HG02798 (cell line): Measurements from ENCODE around the gene FBXL2.

Experiments
- ATAC-seq: cut with Tn5 transposase; IDR thresholded peaks from one replicate; pipeline ENCODE4 v1.9.1; 2021; ENCODE audit warnings: mild to moderate bottlenecking; ENCODE audit not compliant: unreplicated experiment, poor library complexity

The FBXL2 gene, protein sequence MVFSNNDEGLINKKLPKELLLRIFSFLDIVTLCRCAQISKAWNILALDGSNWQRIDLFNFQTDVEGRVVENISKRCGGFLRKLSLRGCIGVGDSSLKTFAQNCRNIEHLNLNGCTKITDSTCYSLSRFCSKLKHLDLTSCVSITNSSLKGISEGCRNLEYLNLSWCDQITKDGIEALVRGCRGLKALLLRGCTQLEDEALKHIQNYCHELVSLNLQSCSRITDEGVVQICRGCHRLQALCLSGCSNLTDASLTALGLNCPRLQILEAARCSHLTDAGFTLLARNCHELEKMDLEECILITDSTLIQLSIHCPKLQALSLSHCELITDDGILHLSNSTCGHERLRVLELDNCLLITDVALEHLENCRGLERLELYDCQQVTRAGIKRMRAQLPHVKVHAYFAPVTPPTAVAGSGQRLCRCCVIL

DNA sequence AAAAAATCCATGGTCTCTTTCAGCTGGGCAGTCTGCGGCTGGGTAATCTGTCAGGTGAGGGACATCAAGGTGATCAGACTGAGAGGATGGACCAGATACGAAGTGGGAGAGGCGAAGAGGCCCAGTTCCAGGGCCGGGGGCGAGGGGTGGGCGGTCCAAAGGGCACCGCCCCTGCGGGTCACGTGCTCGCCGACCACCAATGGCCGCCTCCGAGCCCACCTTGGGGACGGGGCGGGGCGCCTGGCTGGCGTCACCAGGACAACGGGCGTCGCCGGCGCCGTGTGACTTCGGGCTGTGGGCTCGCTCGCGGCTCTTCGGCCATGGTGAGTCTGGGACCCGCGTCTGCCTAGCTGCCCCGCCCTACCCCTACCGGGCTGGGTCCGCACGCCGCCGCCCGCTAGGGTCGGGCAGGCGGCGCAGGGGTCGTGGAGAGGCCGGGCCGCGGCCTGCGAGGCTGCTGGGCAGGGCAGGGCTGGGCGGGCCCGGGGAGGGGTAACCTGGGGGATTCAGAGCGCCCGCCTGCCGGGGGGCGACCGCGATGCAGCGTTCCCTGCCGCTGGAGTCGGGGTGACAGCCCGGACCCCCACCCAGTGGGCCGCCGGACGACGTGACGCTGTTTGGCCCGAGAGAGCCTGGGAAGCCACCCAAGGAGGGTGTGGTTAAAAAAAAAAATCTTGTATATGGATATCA is at the start of gene FBXL2:
Gene FBXL2 (plus strand): TSS at position 250 of the 690 bp plus-strand sequence. CDS start 71 bp downstream, at position 321.
- peak; percentile 88 for ATAC-seq

DNA sequence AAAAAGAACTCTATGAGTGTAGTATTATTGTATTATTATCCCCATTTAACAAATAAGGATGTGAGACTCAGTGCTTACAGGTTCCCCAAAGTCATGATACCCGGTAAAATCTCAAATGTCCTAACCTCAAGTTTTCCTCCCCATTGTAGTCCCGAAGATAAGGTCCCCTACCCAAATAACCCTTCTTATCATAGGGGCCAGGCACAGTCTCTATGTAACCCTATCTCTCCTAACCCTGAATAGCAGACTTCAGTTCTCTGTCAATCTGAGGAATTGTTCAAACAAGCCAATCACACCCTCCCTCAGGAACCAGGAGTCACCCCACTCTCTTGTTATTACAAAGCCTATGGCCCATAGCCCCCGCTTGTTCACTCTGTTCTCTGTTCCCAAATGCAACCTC is 48.2 kb upstream of the FBXL2 start:
- no peak for ATAC-seq

DNA sequence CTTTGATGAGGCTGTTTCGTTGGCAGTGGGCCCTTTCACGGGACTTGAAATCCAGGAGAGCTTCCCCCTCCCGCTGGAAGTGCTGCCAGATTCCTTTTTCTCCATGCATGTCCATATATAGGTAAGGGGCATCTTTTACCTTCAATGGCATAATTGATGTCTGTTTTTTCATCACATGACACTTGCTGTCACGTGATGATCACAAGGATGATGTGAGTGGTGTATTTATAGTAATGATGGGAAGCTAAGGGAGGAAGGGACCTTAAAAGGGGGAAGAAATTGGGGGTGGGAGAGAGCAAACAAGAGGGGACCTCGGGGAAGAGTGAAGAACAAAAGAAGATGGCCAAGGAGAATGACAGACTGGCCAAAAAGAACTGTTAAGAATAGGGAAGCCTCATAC is 47.3 kb upstream of the FBXL2 start:
- ATAC-seq = no peak

DNA sequence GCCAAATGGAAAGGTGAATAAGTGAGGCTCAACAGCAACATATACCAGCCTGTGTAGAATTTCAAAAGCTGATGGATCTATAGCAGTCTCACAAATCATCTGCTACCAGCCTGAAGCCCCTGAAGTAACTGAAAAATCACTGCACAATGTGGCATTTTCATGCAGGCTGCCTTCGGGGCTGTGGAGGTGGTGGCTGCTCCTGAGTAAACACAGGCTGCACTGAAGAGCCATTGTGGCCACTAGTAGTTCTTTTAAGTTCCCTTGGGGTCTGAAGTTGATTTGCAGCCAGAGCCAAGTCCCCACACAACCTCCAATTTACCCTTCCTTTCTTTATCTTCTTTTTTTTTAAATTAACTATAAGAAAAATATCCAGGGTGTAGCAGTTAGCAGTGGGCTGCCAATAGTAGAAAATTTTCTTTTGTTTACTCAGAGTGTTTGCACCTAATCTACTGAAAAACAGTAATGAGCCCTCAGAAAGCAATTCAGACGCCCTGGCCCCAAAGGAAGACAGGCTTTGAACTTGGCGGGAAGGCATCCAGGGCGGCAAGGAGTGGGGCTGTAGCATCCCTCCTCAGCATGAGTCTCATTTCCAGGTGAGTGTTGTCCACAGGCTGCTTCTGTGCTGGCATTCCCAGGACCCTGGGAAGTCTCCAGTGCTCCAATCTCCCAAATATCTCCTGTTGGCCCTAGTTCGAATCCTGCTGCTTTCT is 45.3 kb upstream of the FBXL2 start:
- ATAC-seq = no peak

DNA sequence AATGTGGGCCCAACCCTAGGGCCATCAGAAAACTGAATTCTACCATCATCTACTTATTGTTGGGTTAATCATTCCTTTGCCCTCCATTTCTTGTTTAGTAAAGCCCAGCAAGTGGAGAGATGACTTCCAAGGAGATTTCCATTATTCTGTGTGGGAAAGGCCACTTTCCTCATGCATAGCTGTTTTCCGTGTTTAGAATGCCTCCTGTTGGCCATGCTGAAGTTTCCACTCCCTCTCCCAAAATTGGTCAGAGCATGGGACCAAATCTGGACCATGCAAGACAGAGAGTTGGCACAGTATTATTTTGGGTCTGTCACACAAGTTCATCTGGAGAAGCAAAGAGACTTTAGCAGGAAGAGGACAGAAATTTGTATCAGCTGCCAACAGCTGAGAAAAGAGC is 43.4 kb upstream of the FBXL2 start:
- no peak for ATAC-seq

DNA sequence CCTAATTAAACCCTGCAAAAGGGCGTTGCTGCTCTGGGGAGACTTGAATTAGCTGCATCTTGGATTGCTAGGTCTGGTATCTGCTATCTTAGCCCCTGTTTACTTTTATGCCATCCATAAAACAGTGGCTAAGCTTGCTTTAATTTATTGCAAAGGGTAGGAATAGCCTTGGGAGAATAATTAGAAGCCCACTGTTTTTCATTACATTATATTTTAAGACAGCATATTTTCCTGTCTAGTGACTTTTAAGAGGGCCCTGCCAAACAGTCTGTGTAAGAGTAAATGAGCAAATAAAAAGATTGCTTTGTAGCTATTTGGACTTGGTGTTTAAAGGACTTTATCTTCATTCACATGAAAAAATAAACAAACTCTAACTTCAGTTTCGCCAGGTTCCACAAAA is 41.2 kb upstream of the FBXL2 start:
- ATAC-seq = no peak

DNA sequence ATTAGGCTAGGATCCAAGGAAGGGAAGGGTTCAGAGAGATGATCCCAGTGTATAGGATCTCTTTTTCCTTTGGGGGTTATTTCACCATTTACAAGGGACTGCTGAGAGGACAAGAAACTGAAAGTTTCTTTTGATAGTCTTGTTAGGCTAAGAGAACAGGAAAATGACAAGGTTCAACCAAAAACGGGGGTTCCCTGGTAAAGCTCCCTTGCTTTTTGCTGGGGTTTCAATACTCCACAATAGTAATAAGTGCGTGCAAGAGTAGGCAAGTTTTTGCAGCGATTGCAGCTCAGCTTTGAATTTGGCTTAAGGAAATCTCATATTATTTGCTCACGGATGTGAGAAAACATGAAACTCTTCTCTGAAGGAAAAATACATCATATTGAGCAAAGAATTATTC is 39.8 kb upstream of the FBXL2 start:
- ATAC-seq = peak; percentile 34

DNA sequence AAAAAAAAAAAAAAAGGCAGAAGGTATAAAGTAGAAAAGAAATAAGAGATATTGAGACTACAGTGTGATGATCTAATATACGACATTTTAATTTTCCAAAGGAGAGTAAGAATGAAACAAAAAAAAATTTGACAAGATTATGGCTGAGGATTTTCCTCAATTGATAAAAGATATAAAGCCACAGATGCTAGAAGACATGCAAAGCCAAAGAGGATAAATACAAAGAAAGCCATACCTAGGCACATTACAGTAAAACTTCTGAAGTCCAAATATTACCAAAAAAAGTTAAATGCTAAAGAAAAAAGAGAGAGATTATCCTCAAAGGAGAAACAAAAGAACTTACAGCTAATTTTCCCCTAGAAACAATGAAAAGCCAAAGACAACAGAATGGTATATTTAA is 38.3 kb upstream of the FBXL2 start:
- ATAC-seq = no peak

DNA sequence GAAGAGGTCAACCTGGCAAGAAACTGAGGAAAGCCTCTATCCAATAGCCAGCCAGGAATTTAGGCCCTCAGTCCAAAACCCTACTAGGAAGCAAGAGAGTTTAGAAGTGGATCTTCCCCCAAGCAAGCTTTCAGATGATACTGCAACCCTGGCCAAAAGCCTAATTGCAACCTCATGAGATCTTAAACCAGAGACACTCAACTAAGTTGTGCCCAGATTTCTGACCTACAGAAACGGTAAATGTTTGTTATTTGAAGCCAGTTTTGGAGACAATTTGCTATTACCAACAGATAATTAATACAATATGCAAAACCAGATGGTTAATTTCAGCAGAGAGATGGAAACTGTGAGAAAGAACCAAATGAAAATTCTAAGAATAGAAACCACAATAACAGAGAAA is 37.0 kb upstream of the FBXL2 start:
- no peak for ATAC-seq

DNA sequence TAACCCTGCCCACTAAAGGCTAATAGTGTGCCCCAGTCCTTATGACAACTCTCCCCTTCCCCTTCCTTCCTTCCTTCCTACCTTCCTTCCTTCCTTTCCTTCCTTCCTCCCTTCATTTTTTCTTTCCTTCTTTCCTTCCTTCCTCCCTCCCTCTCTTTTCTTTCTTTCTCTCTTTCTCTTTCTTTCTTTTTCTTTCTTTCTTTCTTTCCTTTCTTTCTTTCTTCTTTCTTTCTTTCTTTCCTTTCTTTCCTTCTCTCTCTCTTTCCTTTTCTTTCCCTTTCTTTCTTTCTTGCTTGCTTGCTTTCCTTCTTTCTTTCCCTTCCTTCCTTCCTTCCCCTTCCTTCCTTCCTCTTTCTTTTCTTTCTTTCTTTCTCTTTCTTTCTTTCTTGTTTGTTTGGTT is 30.5 kb upstream of the FBXL2 start:
- ATAC-seq = no peak

DNA sequence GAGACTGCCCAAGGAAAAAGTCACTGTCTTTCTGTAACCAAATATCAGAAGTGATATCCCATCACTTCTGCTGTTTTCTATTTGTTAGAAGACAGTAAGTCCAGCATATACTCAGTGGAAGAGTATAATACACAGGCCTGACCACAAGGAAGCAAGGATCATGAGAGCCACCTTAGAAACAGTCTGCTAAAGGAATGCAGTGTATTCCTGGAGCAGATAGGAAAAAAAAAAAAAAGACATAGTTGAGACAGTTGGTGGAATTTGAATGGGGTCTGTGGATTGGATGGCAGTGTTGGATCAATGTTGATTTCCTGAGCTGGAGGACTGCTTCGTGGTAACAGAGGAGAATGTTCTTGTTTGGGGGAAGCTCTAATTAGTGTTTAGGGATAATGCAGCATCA is 26.5 kb upstream of the FBXL2 start:
- ATAC-seq = no peak

DNA sequence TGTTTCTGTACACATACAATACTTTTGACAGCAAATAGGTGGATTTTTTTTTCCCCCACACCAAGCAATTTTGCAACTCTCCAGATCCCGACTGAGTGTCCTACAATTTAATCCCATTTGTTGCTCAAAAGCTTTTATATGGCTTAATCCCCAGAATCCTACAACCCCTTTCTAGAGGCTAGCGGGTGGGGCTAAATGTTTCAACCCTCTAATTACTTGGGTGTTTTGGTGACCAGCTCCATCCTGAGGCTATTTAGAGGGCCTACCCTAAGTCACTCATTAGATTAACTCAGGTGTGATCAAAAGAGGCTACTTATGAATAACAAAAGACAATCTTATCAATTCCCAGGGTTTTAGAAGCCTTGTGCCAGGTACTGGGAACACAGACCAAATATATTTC is 21.0 kb upstream of the FBXL2 start:
- ATAC-seq = no peak

DNA sequence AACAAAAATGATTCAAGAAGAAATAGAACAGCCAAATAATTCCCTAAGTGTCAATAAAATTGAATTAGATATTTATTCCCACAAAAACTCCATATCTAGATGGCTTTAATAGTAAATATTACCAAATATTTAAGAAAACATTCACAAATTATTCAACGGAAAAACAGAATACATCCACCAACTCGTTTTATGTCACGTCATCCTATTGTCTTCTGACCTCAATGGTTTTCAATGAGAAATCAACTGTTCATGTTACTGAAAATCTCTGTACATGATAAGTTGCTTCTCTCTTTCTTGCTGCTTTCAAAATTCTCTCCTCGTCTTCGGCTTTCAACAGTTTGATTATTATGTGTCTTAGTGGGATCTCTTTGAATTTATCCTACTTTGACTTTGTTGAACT is 17.1 kb upstream of the FBXL2 start:
- ATAC-seq = no peak

DNA sequence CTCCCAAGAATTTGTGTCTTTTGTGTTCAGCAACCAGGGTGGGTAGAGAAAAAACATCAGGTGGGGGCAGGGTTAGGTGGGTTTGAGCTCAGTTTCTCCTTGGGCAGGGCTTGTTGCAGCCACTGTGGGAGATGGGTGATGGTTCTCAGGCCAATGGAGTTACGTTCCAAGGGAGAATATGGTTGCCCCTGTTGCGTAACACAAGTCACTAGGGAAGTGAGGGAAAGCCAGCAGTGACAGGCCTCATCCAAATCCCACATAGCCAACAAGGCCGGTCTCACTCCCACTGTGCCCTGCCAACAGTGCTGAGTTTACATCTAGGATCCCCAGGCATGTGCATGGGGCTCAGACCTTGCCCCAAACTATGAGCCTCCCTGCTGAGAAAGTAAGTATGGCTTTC is 7.9 kb upstream of the FBXL2 start:
- no peak for ATAC-seq

DNA sequence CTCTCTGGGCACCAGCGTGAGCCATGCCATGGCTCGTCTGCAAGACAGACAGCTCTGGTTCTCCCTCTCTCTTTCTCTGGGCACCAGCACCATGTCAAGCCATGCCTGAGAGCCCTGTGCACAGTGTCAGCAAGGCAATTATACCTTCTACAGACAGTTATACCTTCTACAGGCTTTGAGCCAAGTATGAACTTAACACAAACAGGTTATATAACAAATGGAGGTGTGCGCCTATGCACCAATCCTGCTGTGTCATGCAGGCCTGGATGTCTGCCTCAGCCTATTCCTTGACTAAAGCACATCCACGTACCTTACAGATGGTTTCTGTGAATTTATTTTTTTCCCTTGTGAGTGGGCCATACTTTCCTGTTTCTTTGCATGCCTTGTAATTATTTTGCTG is 5.9 kb upstream of the FBXL2 start:
- no peak for ATAC-seq

DNA sequence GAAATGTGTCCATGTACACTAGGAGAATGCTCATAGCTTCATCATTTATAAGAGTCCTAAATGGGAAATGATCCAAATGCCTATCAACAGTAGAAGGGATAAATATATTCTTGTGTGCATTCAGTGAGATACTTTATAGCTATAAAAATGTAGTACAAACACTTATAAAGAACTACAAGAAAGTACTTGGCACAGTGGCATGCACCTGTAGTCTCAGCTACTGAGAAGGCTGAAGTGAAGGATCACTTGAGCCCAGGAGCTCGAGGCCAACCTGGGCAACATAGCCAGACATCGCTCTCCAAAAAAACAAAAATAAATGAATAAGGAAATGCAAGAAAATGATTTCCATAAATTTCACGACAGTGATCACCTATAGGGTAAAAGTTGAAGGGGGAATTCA is 3.6 kb upstream of the FBXL2 start:
- ATAC-seq = no peak

DNA sequence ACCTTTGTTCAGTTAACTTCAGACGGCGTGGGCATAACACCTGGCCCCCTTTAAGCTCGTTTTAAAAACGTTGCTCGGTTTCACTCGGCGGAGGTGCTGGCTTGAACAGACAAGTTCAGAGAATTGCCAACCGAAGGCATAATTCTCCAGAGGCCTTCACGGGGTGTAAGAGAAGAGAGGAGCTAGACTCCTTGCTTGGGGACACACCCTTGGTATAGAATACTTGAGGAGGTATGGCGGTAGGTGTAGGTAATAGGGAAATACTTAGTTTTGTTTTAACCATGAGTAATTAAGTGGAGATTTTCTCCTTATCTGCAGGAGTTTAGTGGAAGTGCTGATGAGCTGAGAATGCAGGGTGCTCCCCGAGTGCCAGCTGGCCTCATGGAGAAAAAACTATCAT is 921 bp downstream of the FBXL2 start:
- ATAC-seq = no peak

DNA sequence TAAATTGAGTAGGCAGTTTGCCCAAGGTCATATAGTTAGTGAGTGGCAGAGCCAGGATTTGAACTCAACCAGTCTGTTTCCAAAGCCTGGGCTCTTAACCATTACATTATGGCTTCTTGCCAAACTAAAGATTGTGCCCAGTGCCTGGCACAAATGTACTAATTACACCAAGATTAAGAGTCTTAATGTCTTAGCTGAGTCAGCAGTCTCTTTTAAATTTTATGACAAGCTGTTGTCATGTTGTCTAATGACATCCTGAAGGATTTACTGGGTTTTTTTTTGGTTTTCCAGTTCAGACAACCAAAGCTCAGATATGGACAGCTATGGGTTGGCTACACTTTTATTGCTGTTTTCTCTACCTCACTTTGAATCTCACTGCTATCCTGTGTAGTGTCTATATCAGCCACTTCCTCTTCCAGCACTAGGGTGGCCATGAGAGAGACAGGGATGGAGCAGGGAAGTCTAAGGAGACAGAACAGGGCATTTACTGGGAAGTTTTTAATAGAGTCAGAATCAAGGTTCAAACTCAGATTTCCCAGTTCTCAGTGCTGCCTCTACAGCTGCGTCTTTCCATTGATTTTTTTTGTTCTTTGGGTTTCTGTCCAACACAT is 10.5 kb downstream of the FBXL2 start:
- no peak for ATAC-seq

DNA sequence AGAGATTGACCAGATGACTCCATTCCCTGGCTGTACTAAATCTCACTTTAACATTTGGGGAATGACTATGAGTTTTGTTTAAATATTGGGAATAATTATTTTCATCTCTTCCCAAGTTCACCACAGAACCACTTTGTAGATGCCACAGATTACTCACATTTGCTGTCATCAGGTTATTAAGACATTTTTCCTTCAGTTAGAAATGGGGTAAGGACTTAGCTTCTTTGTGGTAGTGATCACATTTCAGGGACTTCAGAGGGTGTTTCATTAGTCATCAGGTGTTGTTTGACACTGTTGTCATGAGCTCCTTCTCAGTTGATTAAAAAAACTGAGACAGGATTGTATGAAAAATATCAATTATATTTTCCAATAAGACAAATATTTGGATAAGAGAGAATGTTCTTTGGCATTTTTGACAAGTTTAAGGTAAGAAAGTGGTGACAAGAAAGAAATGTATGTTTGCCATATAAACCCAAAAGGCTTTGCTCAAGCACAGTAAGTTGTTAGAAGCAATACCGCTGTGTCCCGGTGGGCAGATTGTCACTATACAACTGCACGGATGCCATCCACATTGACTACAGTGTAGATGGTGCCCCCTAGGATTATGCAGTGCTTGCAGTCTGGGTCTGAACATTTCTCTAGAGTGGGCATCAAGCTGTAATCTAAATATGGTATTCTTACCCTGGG is 22.3 kb downstream of the FBXL2 start:
- ATAC-seq = no peak

DNA sequence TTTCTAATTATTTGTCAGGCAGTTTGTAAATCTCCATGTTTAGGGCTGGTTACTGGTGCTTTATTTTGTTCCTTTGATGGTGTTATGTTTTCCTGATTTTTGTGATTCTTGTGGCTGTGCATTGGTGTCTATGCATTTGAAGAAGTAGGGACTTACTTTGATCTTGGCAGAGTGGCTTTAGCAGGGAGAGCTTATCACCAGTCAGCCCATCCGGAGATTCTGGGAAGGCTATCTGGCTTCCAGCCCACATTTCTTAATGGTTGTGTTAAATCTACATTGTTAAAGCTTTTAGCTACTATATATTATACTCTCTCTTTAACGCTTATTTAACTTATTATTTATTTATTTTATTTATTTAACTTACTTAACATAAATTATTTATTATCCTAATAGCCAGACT is 35.1 kb downstream of the FBXL2 start:
- no peak for ATAC-seq
